SW 1271 (cell line): ENCODE measurements around the gene CA7.

Source experiments
- DNase-seq, 2 experiments: peaks; one replicate each; lab custom pipeline; 2025; lab: John Stamatoyannopoulos, UW

The CA7 gene

DNA sequence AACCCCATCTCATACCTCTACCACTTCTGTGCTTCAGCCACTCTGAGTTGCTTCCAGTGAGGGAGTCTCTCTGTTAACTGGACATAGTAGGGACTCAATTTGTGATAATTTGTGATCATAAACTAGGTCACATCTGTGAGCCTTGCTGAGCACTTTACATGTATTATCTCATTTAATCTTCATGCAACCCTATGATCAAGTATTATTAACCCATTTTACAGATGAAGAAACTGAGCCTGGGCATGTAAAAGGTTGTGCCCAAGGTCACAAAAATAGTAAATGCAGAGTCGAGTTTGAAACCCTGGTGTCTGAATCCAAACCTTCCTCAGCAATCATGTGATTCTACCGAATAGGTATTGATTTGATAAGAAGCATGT, 54.7 kb downstream of the CA7 start:
- no peak for DNase-seq

- no peak for DNase-seq
These were observed 55.2 kb downstream of the CA7 start for GRCh38 chr16:66899310-66899944.

DNA sequence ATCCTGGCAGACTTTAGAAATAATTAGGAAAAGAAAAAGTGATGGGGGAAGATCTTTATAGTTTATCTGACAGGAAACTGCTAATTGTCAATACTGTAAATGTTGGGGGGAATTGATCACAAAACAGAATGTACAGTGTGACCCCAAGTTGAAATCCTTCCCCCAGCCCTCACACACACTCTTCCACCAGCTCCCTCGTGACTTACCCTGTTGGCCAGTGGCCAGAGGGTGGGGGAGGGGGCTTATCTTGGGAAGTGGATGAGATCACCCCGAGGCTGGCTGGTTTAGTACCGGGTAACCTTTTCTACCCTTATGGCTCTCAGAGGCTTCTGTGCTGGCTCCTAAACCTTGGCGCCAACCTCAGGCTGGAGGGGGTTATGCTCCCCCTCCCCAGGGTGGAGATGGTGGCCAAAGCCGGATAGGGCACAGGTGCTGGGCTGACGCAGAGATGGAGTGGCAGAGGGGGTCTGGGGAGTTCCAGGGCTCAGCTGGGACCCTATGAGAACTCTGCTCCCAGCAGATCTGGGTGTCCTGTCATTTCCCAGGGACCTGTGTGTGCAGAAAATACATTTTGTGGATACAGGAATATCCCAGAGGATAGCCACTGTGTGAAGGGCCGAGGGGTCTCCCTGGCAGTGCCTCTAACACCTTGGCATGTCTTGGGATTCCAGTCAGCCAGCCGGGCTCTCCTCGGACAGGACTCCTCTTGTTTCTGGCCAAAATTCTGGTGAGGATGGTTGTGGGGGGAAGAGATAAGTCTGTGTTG, 55.9 kb downstream of the CA7 start:
- peak in 1 of 2 experiments; percentile 10 for DNase-seq

DNA sequence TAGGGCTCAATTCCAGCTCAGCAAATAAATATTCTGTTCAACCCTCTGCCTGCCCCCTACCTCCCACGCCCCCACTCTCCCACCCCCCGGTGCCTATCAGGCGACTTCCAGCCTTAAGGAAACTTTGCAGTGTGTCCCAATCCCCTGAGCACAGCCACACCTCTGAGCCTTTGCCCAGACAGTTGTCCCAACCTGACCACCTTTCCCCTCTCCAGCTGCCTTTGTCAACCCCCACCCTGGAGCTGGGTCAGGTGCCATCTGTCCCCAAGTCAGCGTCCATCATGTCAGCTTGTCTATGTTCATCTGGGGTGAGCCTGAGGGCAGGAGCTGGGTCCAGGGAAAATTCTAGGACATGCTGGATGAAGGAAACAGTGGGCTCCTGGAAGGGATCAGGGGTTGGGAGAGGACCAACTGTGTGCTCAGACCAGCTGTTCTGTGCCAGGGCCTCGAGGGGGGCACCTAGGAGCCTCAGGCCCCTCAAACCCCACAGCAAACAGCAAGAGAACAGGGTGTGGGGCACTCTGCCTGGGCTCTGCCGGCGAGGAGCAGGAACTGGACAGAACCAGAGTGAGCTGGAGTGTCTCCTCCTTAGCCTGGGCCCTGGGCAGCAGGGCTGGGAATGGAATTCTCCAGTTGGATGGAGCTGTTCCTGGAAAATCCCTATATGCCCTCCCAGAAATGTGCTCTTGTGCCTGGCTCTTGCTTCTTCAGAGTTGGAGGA, 56.7 kb downstream of the CA7 start:
- DNase-seq: no peak

DNA sequence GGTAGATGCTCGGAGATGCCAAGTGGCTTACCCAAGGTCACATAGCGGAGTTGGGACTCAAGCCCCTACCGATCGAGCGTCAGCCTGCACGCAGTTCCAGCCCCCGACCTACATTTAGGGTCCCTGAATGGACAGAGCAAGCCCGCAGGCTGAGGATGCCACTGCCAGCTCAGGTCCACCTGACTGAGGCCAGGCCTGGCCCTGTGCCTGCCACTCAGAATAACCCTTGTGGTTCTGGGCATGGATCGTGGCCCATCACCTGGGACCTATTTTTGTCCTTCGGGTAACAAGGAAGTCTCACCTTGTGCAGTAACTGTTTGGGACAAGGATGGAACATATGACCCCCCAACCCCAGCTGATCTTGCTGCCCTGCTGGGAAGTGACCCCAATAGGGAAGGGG, 57.4 kb downstream of the CA7 start:
- no peak for DNase-seq

GRCh38 chr16:66902648-66903543, 58.7 kb downstream of the CA7 start:
- DNase-seq: no peak
